Esophagus muscularis mucosa (tissue), 4 donors: Measurements from ENCODE around the gene SLC2A6. TPM values are rescaled to one million over a fixed set of nuclear protein-coding genes. Genes with fewer than 3 reads are reported as not detected.
A peak's percentile ranks its signal among the peaks of the same experiment; 100 is the strongest.

Experiments
- DNase-seq: peaks from one replicate; pipeline ENCODE4 v3.0.0-alpha.2; 2017; ENCODE audit errors: extremely low spot score
- H3K27ac ChIP-seq, 4 donors: fragments of 200-600 bp; sonication (generic); replicated peaks in 1 of 4; 1 replicate in 3 of 4; 2 replicates in 1 of 4; pipeline ENCODE4 v1.5.1; 2016 to 2019; ENCODE audit warnings: mild to moderate bottlenecking in 1 of 4
- H3K27me3 ChIP-seq, 4 donors: fragments of 200-600 bp; sonication (generic); one replicate each; pipeline versions ENCODE4 v1.5.1 to v1.6.0; 2016 to 2019
- H3K36me3 ChIP-seq, 4 donors: fragments of 200-600 bp; sonication (generic); one replicate each; pipeline ENCODE4 v1.5.1; 2016 to 2019
- H3K4me1 ChIP-seq, 4 donors: fragments of 200-600 bp; sonication (generic); one replicate each; pipeline ENCODE4 v1.5.1; 2016 to 2019
- H3K4me3 ChIP-seq, 4 donors: fragments of 200-600 bp; sonication (generic); 1 replicate in 2 of 4; 2 replicates in 2 of 4; pipeline ENCODE4 v1.5.1; 2016 to 2019; ENCODE audit warnings: mild to moderate bottlenecking in 4 of 4, moderate library complexity in 1 of 4
- H3K9me3 ChIP-seq, 4 donors: fragments of 200-600 bp; sonication (generic); 1 replicate in 3 of 4; 2 replicates in 1 of 4; pipeline ENCODE4 v1.5.1; 2016 to 2019
- EP300 ChIP-seq: sonication (generic); formaldehyde crosslinking; IDR thresholded peaks from one replicate; pipeline ENCODE4 v1.6.1; 2017; ENCODE audit warnings: antibody characterized with exemption
- POLR2A ChIP-seq: fragments of 450-650 bp; IDR thresholded peaks from one replicate; pipeline ENCODE4 v1.6.1; 2017; ENCODE audit warnings: antibody characterized with exemption, moderate library complexity, mild to moderate bottlenecking, low read depth
- POLR2AphosphoS5 ChIP-seq, 2 donors: sonication (generic); formaldehyde crosslinking; IDR thresholded peaks; one replicate each; pipeline ENCODE4 v1.6.1; 2017; ENCODE audit warnings: antibody characterized with exemption in 2 of 2
- WGBS: methylation state at CpG from one replicate; pipeline ENCODE4 v1.1.5; 2018; 5-methylcytosine and 5-hydroxymethylcytosine counted together
- intact Hi-C: fragments of 100-400 bp; cut with DNase I; formaldehyde crosslinking; loops from one replicate; pipeline ENCODE4 v1.15.1; 2023
- total RNA-seq, 4 donors: library from RNA; depleted of rRNA; stranded (reverse); fragments of >200 nt; gene quantifications; one replicate each; pipeline versions ENCODE4 v1.1.0 to v1.2.1, GENCODE V29; 2016
- TF ChIP-seq, protein P1 (sequence below), 3 experiments: fragments of 200-600 bp in 2 of 3; fragments of 450-650 bp in 1 of 3; sonication (generic) in 2 of 3; IDR thresholded peaks; one replicate each; pipeline ENCODE4 v1.5.1; 2017 to 2019; ENCODE audit warnings: antibody characterized with exemption in 3 of 3, mild to moderate bottlenecking in 2 of 3, moderate library complexity in 1 of 3

SLC2A6 gene, protein sequence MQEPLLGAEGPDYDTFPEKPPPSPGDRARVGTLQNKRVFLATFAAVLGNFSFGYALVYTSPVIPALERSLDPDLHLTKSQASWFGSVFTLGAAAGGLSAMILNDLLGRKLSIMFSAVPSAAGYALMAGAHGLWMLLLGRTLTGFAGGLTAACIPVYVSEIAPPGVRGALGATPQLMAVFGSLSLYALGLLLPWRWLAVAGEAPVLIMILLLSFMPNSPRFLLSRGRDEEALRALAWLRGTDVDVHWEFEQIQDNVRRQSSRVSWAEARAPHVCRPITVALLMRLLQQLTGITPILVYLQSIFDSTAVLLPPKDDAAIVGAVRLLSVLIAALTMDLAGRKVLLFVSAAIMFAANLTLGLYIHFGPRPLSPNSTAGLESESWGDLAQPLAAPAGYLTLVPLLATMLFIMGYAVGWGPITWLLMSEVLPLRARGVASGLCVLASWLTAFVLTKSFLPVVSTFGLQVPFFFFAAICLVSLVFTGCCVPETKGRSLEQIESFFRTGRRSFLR
- 1 to 10 TPM; 2.9 to 8.6 (median 5.9) TPM for total RNA-seq

DNA sequence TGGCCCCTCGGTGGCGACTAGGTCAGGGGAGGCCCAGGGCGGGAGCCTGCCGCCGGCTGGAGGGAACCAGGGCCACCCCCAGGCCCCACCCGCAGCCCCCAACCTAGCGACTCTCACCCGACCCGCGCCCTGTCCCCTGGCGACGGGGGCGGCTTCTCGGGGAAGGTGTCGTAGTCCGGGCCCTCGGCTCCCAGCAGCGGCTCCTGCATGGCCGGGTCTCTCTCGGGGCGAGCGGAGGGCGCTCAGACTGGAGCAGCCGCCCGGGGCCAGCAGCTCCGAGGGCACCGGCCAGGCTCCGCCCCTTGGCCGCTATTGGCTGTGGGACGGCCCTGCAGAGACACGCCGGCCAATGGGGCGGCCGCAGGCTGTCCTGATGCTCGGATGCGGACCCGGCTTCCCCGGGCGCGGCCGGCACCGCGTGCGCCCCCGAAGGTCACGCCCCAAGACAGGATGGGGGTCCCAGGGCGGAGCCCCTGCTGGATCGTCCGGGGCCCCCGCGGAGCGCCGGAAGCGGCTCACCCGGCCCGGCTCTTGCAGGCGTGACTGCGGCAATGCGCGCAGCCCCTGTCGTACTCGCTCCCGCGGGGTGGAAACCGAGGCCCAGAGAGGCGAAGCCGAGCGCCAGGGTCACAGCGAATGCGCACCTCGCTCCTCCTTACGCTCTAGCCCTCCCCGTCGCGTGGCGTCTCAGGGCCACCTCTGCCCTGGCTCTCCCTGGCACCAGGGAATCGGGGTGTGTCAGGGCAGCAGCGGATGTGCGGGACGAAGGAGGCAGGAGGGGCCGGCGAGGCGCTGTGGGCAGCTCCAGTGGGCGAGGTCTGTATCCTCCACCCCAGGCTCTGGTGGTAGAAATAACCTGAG, at the start of gene SLC2A6:
TSS of gene SLC2A6 (minus strand) at position 249 of the 861 bp plus-strand sequence. CDS start at position 209, 40 bp downstream.
- Histone ChIP-seq H3K9me3 (no peaks in the 10 kb centered on the region), H3K4me1 (peaks cover 20 to 26% (median 24%) of the 10 kb centered on the region in 4 donors), H3K4me3 (peak within 1 kb of the TSS; percentile 62 to 74 (median 64)), H3K36me3 (peaks cover 4 to 26% (median 10%) of the 10 kb centered on the region in 4 donors), H3K27me3 (peaks cover 0 to 5% (median 0%) of the 10 kb centered on the region in 4 donors), H3K27ac (peak within 1 kb of the TSS; percentile 67 to 75 (median 72))
- intact Hi-C loops = no loop called here
- peak; percentile 94 for DNase-seq
- 1% methylated on average over 8 of the region's 84 CpGs for WGBS
- TF ChIP-seq, protein P1, sequence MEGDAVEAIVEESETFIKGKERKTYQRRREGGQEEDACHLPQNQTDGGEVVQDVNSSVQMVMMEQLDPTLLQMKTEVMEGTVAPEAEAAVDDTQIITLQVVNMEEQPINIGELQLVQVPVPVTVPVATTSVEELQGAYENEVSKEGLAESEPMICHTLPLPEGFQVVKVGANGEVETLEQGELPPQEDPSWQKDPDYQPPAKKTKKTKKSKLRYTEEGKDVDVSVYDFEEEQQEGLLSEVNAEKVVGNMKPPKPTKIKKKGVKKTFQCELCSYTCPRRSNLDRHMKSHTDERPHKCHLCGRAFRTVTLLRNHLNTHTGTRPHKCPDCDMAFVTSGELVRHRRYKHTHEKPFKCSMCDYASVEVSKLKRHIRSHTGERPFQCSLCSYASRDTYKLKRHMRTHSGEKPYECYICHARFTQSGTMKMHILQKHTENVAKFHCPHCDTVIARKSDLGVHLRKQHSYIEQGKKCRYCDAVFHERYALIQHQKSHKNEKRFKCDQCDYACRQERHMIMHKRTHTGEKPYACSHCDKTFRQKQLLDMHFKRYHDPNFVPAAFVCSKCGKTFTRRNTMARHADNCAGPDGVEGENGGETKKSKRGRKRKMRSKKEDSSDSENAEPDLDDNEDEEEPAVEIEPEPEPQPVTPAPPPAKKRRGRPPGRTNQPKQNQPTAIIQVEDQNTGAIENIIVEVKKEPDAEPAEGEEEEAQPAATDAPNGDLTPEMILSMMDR (IDR thresholded peaks at IDR 0.05) = no peak
- peak; percentile 42 to 82 for TF ChIP-seq POLR2AphosphoS5 (IDR thresholded peaks at IDR 0.05)

DNA sequence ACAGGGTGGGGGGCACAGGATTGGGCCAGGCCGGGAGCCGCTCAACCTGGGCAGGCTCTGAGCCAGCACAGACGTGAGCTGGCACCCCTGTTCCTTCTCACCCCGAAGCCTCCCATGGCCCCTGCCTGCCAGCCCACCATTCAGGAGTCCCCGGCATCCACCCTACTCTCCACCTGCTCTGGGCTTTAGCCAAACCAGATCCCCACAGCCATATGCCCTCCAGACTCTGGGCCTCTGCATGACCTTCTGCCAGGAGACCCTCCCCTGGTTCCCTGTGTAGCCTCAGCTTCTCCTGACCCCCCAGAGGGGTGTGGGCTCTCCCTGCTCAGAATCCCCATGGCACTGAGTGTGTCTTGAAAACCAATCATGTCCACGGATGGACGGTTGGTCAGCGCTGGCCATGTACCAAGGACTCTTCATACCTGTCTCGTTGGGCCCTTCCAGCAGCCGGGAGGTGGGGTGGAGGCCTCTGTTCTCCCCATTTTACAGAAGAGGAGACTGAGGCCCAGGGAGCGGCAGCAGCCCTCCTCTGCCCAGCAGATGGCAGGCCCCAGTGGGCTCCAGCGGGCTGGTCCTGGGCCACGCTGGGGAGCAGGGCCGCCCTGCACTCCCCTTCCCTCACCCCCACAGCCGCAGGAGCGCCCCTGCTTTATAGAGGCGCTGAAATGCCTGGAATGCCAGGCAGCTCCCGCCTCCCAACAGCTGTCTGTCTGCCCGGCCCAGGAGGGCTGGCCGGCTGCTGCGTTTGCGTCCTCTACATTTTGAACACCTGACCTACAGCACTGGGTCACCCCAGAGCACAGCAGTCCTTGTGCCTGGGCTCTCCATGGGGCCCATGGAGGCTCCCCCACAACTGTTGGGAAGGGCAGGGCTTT, 49.3 kb upstream of the SLC2A6 start:
- Histone ChIP-seq H3K4me1 (peaks cover 17 to 45% (median 38%) of the 10 kb centered on the region in 4 donors), H3K27me3 (peaks cover 0 to 36% (median 0%) of the 10 kb centered on the region in 4 donors), H3K27ac (peak overlapping the region in 1 of 4 donors; percentile 58), H3K9me3 (no peaks in the 10 kb centered on the region), H3K36me3 (no peaks in the 10 kb centered on the region), H3K4me3 (no peak overlapping the region)
- DNase-seq = no peak
- 66% methylated on average over 14 of the region's 22 CpGs for WGBS
- intact Hi-C loops = no loop called here
- TF ChIP-seq POLR2A (no peak), EP300 (no peak), POLR2AphosphoS5 (IDR thresholded peaks at IDR 0.05) (no peak)
- TF ChIP-seq, protein P1 (IDR thresholded peaks at IDR 0.05) = no peak

DNA sequence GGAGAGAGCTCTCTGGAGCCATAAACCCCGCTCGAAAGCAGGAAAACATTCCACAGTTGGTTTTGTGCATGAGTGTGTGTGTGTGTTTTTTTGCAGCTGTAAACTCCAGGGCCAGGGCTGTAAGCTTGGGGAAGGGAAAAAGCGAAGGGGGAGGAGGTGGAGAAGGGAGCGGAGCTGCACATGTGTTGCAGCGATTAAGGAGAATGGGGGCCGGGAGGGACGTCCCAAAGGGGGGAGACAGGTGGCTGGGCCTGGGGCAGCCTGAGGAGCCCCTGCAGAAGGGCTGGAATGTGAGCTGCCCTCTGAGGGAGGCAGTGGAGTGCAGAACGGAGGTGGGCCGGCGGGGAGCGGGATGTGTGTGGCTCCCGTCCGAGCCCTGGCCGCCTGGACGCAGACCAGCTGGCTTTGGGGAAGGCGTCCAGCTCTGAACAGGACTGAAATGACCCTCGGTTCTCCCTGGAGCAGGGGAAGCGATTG, 48.6 kb upstream of the SLC2A6 start:
- Histone ChIP-seq H3K36me3 (no peaks in the 10 kb centered on the region), H3K27ac (peak overlapping the region in 2 of 4 donors; percentile 3 to 58), H3K9me3 (no peaks in the 10 kb centered on the region), H3K4me3 (peak overlapping the region in 1 of 4 donors; percentile 14), H3K4me1 (peaks cover 16 to 38% (median 37%) of the 10 kb centered on the region in 4 donors), H3K27me3 (peaks cover 0 to 39% (median 0%) of the 10 kb centered on the region in 4 donors)
- WGBS = 31% methylated on average over 7 of the region's 18 CpGs
- TF ChIP-seq POLR2A (no peak), POLR2AphosphoS5 (IDR thresholded peaks at IDR 0.05) (peak in 1 of 2 donors; percentile 15), EP300 (no peak)
- TF ChIP-seq, protein P1 (IDR thresholded peaks at IDR 0.05) = no peak
- intact Hi-C loops = no loop called here
- no peak for DNase-seq

DNA sequence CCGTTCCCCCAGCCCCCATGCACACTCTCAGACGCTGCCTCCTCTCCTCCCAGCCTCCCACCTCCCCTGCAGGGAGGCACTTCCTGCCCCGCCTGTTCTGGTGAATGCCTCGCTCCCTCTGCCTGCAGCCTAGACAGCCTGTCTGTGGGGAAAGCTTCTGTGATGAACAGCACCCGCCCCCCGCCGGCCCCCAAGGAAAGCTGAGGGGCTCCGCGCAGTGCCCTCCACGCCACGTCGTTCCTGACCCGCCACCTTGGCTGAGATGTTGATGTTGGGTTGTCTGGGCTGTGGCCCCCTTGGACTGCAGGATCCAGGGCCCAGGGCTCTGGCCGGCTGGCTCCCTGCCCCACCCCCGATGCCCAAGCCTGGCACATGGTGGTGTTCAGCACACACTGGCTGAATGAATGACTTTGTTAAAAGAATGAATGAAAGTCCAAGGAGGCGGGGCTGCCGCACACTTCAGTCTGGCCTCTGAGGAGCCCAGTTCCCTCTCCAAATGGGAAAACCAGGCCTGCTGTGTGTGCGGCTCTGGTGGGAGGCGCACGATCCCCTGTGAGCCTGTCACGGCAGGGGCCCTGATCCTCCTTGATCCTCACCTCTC, 47.9 kb upstream of the SLC2A6 start:
- intact Hi-C loops = no loop called here
- Histone ChIP-seq H3K36me3 (no peaks in the 10 kb centered on the region), H3K27me3 (peaks cover 0 to 39% (median 0%) of the 10 kb centered on the region in 4 donors), H3K4me1 (peaks cover 16 to 38% (median 36%) of the 10 kb centered on the region in 4 donors), H3K4me3 (no peak overlapping the region), H3K9me3 (no peaks in the 10 kb centered on the region), H3K27ac (peak overlapping the region in 2 of 4 donors; percentile 3 to 58)
- 58% methylated on average over 10 of the region's 21 CpGs for WGBS
- TF ChIP-seq EP300 = no peak
- TF ChIP-seq POLR2AphosphoS5 (IDR thresholded peaks at IDR 0.05) = no peak
- TF ChIP-seq POLR2A = no peak
- TF ChIP-seq, protein P1 (IDR thresholded peaks at IDR 0.05) = no peak
- DNase-seq = no peak
